ENCODE results near the gene CEP104. TPM values are rescaled to one million over a fixed set of nuclear protein-coding genes. Genes with fewer than 3 reads are reported as not detected.

Gene CEP104
- total and polyA plus RNA-seq, 2 experiments from 2014 or later: 20.5 to 32.2 TPM

- no peaks in the 10 kb centered on the region for H3K9me2 ChIP-seq (ENCODE audit: insufficient read depth)
- Mint-ChIP-seq H3K36me3 (ENCODE audit: low read depth) (no peaks in the 10 kb centered on the region; the same call in 2 of the 3 replicates), H3K27me3 (ENCODE audit: insufficient read depth, low read depth, poor library complexity) (peaks cover 26% of the 10 kb centered on the region), H3K27ac (no peak overlapping the region), H3K9me3 (no peaks in the 10 kb centered on the region), H3K4me1 (peaks cover 22% of the 10 kb centered on the region), H3K4me3 (peak overlapping the region; percentile 98)
- H3K4me3 ChIP-seq: peak overlapping the region; percentile 98
- ATAC-seq (peak; percentile 21), DNase-seq (ENCODE audit: low spot score) (peak; percentile 50)
- TF ChIP-seq STAT1 (IDR thresholded peaks at IDR 0.05; ENCODE audit: unreplicated experiment): no peak
- no peak for TF ChIP-seq REST (IDR thresholded peaks at IDR 0.05; ENCODE audit: unreplicated experiment)
- TF ChIP-seq EZH2phosphoT487 (IDR thresholded peaks at IDR 0.05; ENCODE audit: unreplicated experiment): no peak
- TF ChIP-seq JUNB (IDR thresholded peaks at IDR 0.05; ENCODE audit: unreplicated experiment): no peak
- TF ChIP-seq POLR2AphosphoS5 (IDR thresholded peaks at IDR 0.05; ENCODE audit: low read depth): no peak
- 0 out of 4 replicates have a peak, but pooled peaks of 1 of the 2 experiments have one; percentile 9 for TF ChIP-seq CTCF (conservative IDR thresholded peaks at IDR 0.05; ENCODE audit: low read depth in 2 of 2)
- no peak for TF ChIP-seq ETS1 (IDR thresholded peaks at IDR 0.05)
- no peaks in the 10 kb centered on the region; the same call in none of the 2 replicates for H4K20me1 ChIP-seq (replicated peaks; ENCODE audit: insufficient read depth)
- H3K27me3 ChIP-seq (ENCODE audit: insufficient read depth): peaks cover 8% of the 10 kb centered on the region; the same call in 1 of the 2 replicates
- H3K36me3 ChIP-seq (ENCODE audit: insufficient read depth): no peaks in the 10 kb centered on the region
- no peaks in the 10 kb centered on the region for H3F3A ChIP-seq (replicated peaks; ENCODE audit: low read depth)
- H2AFZ ChIP-seq: no peak overlapping the region; the same call in 1 of the 2 replicates
- H3K79me2 ChIP-seq (replicated peaks; ENCODE audit: insufficient read depth): peaks cover 29% of the 10 kb centered on the region
- H3K27ac ChIP-seq (ENCODE audit: low read depth): no peak overlapping the region
- peaks cover 8% of the 10 kb centered on the region; the same call in 1 of the 2 replicates for H3K4me1 ChIP-seq (ENCODE audit: insufficient read depth)
- peak overlapping the region; percentile 94 for H3K4me2 ChIP-seq
Observed at GRCh38 chr1:3858231-3858981, 1.4 kb upstream of the CEP104 start.

GRCh38 chr1:3857791-3858129, 749 bp upstream of the CEP104 start:
- Histone ChIP-seq H3F3A (replicated peaks; ENCODE audit: low read depth) (no peaks in the 10 kb centered on the region), H3K4me2 (peak overlapping the region; percentile 94), H4K20me1 (replicated peaks; ENCODE audit: insufficient read depth) (no peaks in the 10 kb centered on the region; the same call in none of the 2 replicates), H3K36me3 (ENCODE audit: insufficient read depth) (no peaks in the 10 kb centered on the region), H3K9me2 (ENCODE audit: insufficient read depth) (no peaks in the 10 kb centered on the region), H3K79me2 (replicated peaks; ENCODE audit: insufficient read depth) (peaks cover 29% of the 10 kb centered on the region), H3K27ac (ENCODE audit: low read depth) (no peak overlapping the region), H2AFZ (peak overlapping the region; percentile 97), H3K27me3 (ENCODE audit: insufficient read depth) (peaks cover 8% of the 10 kb centered on the region; the same call in 1 of the 2 replicates), H3K4me3 (peak overlapping the region; percentile 98), H3K4me1 (ENCODE audit: insufficient read depth) (peaks cover 8% of the 10 kb centered on the region; the same call in 1 of the 2 replicates)
- Mint-ChIP-seq H3K27me3 (ENCODE audit: insufficient read depth, low read depth, poor library complexity) (peaks cover 26% of the 10 kb centered on the region), H3K4me3 (peak overlapping the region; percentile 98), H3K27ac (no peak overlapping the region), H3K9me3 (no peaks in the 10 kb centered on the region), H3K4me1 (peaks cover 26% of the 10 kb centered on the region), H3K36me3 (ENCODE audit: low read depth) (no peaks in the 10 kb centered on the region; the same call in 2 of the 3 replicates)
- TF ChIP-seq NANOG (IDR thresholded peaks at IDR 0.05; ENCODE audit: borderline replicate concordance) (no peak), JUNB (IDR thresholded peaks at IDR 0.05; ENCODE audit: unreplicated experiment) (no peak), ZNF331 (CRISPR knock-in tag; IDR thresholded peaks at IDR 0.05; ENCODE audit: low read depth) (no peak), POLR2AphosphoS5 (IDR thresholded peaks at IDR 0.05; ENCODE audit: low read depth) (no peak), STAT1 (IDR thresholded peaks at IDR 0.05; ENCODE audit: unreplicated experiment) (no peak), ZNF114 (CRISPR knock-in tag; IDR thresholded peaks at IDR 0.05) (no peak), ETS1 (IDR thresholded peaks at IDR 0.05) (no peak), CREB1 (CRISPR knock-in tag; IDR thresholded peaks at IDR 0.05; ENCODE audit: low read depth) (no peak)
- peak; percentile 6 for ATAC-seq
- DNase-seq (ENCODE audit: low spot score): peak; percentile 15

Data from GM23338 (cell line).